ENCODE data around the gene LPAR2. TPM values are rescaled to one million over a fixed set of nuclear protein-coding genes. Genes with fewer than 3 reads are reported as not detected.
A peak's percentile ranks its signal among the peaks of the same experiment; 100 is the strongest.

LPAR2 gene
- total RNA-seq, 1 experiment from 2014 or later = 14.1 TPM

DNA sequence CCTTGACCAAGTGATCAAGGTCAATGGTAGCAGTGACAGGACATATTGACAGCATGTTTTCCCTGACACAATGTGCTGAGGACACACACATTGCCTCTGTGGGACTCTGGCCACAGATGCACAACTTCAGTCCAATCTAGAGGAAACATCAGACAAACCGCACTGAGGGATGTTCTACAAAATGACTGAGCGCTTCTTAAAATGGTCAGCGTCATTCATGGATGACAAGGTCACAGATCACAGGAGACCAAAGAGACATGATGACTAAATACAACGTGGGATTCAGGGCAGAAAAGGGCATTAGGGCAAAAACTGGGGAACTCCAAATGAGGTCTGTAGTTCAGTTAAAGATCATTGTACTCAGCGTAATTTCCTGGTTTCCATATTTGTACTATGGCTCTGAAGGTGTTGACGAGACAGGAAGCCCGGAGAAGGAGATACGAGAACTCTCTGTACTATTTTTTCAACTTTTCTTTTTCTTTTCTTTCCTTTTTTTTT lies 30.2 kb downstream of the LPAR2 start:
- no peak for DNase-seq (ENCODE audit: low spot score)

DNA sequence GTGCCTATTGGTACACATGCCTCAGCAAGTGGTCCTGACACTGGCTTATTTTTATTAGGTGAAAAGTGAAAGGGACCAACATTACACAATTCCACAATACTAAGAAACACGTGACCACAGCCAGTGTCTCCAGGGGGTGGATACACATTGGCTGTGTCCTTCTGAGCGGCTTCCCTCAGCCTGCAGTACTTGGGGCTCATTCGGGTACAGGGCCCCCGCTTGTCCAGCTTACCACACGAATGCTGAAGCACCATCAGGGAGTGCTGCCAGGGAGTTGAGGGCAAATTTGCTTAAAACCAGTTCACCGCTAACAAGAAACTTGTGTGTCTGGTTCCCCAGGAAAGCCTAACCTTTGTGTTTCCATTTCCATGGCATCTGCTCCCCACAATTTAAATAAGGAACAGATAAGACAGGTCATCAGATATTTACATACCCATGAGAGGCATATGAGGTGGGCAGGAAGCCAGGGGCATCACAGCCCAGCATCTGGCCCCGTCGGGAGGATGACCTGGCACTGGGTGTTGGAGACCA lies 32.8 kb downstream of the LPAR2 start:
- peak; percentile 82 for DNase-seq (ENCODE audit: low spot score)

DNA sequence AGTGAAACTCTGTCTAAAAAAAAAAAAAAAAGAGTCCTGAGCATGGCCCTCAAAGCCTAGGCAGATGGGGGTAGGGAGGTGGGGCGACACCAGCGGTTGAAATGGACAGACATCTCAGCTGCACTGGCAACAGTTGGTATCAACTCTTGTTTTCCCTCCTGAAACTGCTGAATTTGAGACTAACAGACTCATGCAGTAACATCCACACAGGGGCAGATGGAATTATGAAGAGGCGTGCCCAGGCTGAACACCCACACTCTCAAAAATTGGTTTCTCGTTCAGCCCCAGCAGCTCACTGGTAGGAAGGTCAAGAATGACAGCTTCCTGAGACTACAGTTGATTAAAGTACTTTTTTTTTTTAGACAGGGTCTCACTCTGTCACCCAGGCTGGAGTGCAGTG lies 33.6 kb downstream of the LPAR2 start:
- DNase-seq (ENCODE audit: low spot score) = no peak

DNA sequence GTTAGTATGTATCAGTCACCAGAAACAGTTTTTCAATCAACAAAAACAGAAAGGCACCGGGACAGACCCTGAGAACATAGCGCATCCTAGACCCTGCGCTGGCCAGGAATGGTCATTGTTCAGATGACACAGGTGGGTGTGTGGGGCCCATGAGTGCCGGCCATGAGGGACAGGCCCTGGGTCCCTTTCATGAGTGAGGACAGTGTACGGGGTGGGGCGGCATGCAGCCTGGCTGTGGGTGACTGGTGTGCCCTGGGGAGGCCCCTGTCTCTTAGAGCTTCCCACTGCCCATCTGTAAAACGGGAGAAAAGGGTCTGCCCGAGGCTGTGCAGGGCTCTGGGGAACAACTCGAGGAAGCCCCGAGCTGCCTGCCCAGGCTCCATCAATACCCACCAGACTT lies 35.3 kb downstream of the LPAR2 start:
- no peak for DNase-seq (ENCODE audit: low spot score)

DNA sequence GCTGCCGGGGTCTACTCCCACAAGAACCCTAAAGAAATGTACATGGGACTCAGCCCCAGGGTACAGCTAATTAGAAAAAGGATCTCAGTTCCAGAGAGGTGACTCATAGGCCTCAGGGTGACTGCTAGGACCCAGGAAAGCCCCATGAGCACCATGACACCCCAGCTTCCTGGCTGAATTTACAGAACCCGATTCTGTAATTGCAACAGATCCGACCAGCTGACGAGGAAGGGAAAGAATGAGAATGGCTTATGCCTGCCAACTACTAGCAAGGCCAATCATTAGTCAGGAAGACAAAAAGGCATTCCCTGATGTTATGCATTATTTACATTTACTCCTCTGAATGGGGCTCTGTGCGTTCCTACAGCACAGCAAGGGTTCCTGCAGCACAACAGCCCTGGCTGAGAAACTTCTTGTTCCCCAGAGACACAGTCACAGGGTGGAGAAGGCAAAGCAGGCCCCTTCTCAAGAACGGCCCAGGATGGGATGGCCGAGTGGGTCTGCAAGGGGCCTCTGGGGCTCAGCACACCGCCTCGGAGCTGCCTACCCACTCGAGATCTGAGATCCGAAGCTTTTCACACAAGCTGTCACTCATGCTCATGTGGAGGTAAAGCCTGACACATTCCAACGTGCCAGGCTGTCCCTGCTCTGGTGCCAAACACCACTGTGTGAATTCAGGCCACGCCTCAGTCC lies 36.7 kb downstream of the LPAR2 start:
- peak; percentile 57 for DNase-seq (ENCODE audit: low spot score)

DNA sequence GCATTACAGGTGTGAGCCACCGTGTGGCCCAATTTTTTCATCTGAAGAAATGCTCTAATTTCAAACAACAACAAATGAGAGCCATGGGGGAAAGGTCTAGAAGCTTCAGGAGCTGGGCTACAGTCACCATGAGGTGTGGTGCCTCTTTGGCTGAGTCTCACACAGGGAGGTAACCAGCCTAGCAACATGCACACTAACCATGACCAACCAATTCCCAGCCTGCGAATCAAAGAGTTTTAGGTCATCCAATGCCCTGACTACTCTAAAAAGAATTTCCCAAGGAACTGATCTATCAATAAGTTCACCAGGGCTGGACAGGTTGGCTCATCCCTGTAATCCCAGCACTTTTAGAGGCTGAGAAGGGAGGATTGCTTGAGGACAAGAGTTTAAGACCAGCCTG lies 39.5 kb downstream of the LPAR2 start:
- DNase-seq (ENCODE audit: low spot score) = no peak

DNA sequence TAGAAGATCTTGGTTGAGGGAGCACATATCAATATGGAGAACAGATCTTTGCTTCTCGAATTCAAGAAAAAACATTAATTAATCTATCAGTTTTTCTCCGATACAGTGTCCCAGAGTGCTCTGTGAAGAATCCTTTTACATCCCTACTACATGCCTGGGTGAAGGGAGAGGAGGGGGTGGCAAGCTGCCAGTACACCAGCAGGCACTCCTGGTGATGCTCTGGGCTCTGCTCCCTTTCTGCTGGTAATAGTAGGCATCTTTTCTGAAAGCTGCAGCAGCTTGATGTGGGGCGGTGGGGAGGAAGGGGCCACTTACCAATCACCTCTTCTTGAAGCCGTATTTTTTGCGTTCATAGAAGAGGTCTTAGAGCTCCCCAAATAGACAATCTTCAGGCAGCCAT lies 40.2 kb downstream of the LPAR2 start:
- no peak for DNase-seq (ENCODE audit: low spot score)

DNA sequence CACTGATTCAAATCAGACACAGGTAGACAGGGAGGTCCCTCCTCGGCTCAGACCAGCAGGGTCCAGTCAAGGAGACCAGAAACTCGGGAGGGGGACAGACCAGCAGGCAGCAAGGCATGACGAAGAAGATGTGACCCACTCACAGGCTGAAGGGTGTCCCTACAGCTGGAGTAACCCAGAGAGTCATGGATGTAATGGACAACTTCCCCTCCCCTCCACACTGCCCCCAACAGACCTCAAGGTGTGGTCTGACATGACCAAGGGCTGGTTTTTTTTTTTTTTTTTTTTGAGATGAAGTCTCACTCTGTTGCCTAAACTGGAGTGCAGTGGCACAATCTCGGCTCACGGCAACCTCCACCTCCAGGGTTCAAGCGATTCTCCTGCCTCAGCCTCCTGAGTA lies 43.7 kb downstream of the LPAR2 start:
- DNase-seq (ENCODE audit: low spot score) = no peak

DNA sequence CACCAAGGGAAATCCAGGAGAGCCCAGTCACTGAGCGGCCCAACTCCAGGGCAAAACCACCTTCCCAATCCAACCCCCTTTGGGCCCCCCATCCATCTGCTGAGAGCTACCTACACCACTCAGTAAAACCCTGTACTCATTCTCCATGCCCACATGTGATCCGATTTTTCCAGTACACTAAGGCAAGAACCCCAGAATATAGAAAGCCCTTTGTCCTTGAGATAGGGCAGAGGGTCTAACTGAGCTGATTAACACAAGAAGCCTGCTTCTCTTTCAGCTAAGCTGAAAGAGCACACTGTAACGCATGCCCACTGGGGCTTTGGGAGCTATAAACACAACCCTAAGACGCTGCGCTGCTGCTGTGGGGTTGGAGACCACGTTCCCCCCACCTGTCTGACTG lies 45.5 kb downstream of the LPAR2 start:
- no peak for DNase-seq (ENCODE audit: low spot score)

DNA sequence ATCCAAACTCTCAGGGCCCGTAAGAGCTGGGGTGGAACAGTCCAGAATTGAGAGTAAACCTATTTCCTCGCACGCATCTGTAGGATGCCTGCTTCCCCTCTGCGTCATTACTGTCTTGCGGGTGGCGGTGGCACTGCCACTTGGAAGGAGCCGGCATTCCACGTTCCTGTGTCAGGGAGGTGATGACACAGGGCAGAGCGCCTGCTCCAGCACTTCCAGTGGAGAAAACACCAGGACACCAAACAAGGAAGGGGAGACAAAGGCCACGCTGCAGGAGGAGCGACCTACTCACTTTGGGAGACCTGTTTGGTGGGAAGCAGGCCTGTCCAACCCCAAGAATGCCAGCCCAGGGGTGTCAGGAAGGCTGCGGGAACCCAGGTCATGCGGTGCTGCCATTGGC lies 46.6 kb downstream of the LPAR2 start:
- no peak for DNase-seq (ENCODE audit: low spot score)

DNA sequence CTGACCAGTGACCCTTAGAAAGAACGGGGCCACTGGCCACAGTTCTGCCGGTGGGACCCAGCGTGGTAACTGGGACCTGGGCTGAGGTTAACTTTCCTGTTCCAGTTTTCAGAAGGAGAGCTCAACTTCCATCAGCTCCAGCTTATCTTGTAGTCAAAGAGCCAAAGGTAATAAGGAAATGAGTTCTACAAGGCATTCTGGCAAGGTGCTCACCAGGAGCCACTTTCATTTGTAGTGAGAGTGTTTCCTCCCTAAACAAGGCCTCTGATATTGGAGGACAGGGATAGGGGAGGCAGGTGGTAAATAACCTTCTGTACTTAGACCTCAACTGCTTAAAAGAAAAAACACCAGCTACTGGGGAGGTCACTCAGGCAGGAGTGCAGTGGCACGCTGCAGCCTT lies 47.6 kb downstream of the LPAR2 start:
- no peak for DNase-seq (ENCODE audit: low spot score)

DNA sequence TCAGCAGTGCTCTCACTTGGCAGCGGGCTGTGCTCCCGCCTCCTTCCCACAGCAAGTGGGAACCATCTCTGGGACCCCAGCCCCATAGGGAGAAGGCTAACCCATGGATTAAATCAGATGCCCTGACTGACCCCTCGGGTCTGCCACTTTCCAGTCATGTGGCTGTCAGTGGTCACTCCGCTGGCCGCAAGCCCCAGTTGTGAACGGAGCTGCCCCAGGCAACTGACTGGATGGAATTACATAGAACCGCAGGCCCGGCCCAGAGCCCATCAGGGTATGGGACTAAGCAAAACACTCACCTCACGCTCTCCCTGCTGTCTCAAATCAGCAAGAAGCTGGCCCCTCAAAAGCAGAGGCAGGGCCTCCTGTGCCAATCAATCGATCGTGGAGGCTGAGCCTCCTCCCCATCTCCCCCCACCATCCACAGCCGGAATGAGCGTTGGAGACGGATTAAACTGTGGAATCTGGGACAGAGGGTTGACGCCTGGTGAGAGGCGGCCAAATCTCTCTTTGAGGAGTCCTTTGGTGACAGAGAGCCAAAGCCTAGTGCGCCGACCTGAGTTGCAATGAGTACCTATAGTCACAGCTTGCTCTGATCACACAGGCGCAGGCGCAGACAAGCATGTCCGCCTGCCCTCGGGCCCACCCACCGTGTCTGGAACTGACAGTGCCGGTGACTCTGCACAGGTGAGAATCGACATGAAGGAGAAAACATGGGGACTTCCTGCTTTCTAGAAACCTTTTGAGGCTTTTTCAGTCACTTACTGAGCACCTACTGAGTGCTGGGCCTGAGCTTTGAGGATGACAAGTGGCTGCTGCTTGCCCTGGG lies 48.3 kb downstream of the LPAR2 start:
- no peak for DNase-seq (ENCODE audit: low spot score)

DNA sequence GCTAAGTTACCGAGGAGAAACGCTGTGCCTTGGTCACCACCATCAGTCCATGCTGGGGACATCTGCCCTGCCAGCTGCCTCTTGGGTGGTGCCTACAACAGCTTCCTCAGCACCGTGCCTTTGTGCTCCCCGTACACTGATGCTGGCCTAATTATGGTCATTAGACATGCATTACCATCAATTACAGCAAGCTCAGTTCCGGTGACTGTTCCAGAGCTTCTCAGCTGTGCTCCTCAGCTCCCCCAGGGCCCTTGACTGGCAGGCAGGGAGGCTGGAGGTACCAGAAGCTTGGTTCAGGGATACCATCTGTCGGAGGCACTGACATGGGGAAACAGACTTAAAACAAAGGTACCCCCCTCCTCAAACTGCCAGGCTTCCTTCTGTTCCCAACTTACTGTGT lies 49.8 kb downstream of the LPAR2 start:
- no peak for DNase-seq (ENCODE audit: low spot score)

DNA sequence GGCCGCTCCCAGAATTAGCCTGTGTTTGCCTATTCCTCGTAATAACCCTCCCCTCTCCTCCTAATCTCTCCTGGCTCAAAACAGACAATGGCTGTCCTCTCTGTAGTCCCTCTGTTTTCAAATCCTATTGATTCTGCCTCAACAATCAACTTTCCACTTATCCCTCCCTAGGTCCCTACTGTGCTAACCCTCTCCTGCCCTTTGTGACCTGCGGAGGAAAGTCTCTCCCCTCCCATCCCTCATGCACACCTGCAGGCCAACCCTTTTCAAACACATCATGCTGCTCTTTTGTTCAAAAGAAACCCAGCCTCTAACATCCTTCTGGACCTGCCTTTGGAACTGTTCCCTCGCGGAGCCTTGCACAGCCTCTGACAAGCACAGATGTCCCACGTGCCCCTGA lies 52.6 kb downstream of the LPAR2 start:
- no peak for DNase-seq (ENCODE audit: low spot score)

Other genes with a start within 250 kb of the LPAR2 start
- 85.8 and 96.7 TPM in 2 replicates for gene GATAD2A, start 222.5 kb downstream of the LPAR2 start, total RNA-seq (2014; rRNA removed; shearing (Covaris generic))
- 1.3 and 1.5 TPM in 2 replicates for gene TSSK6, start 112.7 kb downstream of the LPAR2 start, total RNA-seq (2014; rRNA removed; shearing (Covaris generic))
- 190 and 202 TPM in 2 replicates for gene NDUFA13, start 112.0 kb downstream of the LPAR2 start, total RNA-seq (2014; rRNA removed; shearing (Covaris generic))
- gene YJEFN3, start 99.3 kb downstream of the LPAR2 start, total RNA-seq (2014; rRNA removed; shearing (Covaris generic)) = 1.0 and 1.9 TPM in 2 replicates
- 0.31 TPM in 1 of 2 replicates, not detected in the other for gene CILP2, start 90.0 kb downstream of the LPAR2 start, total RNA-seq (2014; rRNA removed; shearing (Covaris generic))
- gene PBX4, start 9.5 kb downstream of the LPAR2 start, total RNA-seq (2014; rRNA removed; shearing (Covaris generic)) = 2.5 and 3.3 TPM in 2 replicates
- gene GMIP, start 15.4 kb upstream of the LPAR2 start, total RNA-seq (2014; rRNA removed; shearing (Covaris generic)) = 15.9 and 19.3 TPM in 2 replicates
- gene ATP13A1, start 35.5 kb upstream of the LPAR2 start, total RNA-seq (2014; rRNA removed; shearing (Covaris generic)) = 38.8 and 42.0 TPM in 2 replicates
- gene ZNF101, start 40.6 kb upstream of the LPAR2 start, total RNA-seq (2014; rRNA removed; shearing (Covaris generic)) = 2.0 and 4.6 TPM in 2 replicates
- 0.26 and 0.38 TPM in 2 replicates for gene ZNF14, start 104.9 kb upstream of the LPAR2 start, total RNA-seq (2014; rRNA removed; shearing (Covaris generic))
- 1.8 and 2.3 TPM in 2 replicates for gene ZNF506, start 193.5 kb upstream of the LPAR2 start, total RNA-seq (2014; rRNA removed; shearing (Covaris generic))
- gene ZNF253, start 237.7 kb upstream of the LPAR2 start, total RNA-seq (2014; rRNA removed; shearing (Covaris generic)) = 0.05 and 0.16 TPM in 2 replicates

All from HT-29 (cell line).